NCI-H2196 treated with DMSO at 0.1 percent for 48 hours (cell line): ENCODE results near the gene OAS3.
"Not testable (repeated sequence)": the region's sequence is repeated elsewhere in the genome, so short reads cannot be mapped to it uniquely, and the experiment has no call there.

Source experiments
- DNase-seq: peaks from one replicate; lab custom pipeline; 2025; ENCODE audit not compliant: unreplicated experiment; lab: John Stamatoyannopoulos, UW

OAS3 gene

DNA sequence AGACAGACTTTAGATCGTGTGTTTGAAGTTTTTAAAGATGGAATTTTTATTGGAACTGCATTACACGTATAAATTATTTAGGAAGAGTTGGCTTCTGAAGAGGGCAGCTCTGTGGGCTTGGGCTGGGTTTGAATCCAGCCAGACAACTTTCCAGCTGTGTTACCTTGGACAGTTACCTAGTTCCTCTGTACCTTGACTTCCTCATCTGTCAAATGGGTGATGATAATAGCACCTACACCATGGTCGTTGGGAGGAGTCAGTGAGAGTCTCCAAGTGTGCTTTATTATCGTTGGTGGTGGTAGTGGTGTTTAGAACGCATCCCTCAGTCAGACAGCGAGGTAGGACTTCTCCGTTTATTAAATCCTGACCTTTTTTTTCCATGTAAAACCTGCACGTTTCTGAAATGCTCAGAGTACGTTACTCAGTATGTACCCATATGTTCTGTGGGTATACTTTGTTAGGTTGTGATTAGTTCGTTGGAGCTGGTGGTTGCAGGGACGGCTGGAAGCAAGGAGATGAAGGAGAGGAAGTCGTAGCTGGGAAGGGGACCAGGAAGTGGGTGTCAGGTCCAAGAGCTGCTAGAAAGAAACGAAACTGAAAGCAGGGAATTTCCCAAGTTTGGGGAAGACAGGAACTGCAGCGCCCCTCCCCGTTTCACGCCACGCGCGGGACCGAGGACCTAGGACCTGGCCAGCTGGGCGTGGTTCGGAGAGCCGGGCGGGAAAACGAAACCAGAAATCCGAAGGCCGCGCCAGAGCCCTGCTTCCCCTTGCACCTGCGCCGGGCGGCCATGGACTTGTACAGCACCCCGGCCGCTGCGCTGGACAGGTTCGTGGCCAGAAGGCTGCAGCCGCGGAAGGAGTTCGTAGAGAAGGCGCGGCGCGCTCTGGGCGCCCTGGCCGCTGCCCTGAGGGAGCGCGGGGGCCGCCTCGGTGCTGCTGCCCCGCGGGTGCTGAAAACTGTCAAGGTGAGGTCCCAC, at the start of gene OAS3:
Gene OAS3 (plus strand): TSS at position 734 of the 979 bp plus-strand sequence. CDS start 57 bp downstream, at position 791.
- peak; percentile 76 for DNase-seq

DNA sequence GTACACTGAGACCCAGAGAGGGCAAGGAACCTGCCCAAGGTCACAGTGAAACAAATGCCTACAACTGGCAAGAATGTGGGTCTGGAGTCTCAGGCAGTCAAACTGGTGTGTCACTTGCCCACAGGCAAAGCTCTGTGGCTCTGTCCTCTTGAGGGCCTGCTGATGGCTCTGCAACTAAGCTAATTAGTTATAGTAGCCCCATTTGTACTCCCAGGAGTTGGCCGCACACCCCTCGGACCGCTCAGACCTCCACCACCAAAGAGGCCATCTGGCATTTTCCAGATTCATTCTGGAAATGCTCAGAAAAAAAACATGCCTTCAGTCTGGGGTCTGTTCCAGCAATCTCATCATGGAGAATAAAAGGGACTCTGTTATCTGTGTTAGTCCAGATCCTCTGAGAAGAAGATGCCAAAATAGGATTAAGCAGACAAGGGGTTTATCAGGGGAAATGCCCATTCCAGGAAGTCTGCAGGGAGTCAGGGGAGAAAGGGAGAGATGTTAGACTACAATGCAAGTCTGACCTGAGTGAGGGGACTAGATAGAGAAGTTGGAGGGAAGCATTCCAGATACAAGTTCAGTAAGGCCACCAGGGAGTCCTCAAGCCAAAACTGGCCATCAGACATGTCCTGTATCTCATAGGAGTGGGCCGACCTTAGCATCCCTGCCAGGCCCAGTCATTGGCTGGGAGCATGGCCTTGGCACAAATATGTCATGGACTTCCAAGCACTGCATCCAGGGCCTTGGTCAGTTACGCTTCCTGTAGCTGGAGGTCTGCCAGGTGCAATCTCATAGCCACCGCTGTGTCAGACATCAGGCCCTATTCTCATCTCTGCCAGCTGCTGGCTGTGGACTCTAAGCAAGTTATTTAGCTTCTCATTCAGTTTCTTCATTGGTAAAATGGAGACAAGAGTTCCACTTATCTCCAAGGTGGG, 46.9 kb upstream of the OAS3 start:
- DNase-seq: peak; percentile 60

GRCh38 chr12:112892856-112893255, 45.4 kb upstream of the OAS3 start:
- no peak for DNase-seq

DNA sequence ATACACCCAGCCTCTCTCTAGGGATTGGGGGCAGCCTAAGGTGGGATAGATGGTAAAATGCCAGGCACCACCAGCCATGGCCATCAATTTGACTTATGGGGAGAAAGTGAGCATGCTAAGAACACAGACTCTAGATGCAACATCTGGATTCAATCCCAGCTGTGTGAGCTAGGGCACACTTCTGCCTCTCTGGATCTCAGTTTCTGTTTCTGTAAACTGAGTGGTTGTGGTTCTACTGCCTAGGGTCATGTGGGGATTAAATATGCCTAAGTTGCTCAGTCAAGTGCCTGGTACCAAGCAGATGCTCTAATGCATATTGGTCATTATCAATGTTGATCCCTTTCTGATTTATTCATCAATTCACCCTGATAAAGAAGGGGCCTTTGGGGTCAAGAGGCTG, 44.1 kb upstream of the OAS3 start:
- no peak for DNase-seq

- no peak for DNase-seq
Measured at GRCh38 chr12:112898380-112898779, 39.9 kb upstream of the OAS3 start.

- DNase-seq: peak; percentile 86
Measured at GRCh38 chr12:112900298-112901145, 37.8 kb upstream of the OAS3 start.

GRCh38 chr12:112901271-112901670, 37.0 kb upstream of the OAS3 start:
- DNase-seq: peak; percentile 91

- DNase-seq: no peak
Measured at GRCh38 chr12:112904571-112904970, 33.7 kb upstream of the OAS3 start.

GRCh38 chr12:112905451-112906089, 32.7 kb upstream of the OAS3 start:
- peak; percentile 13 for DNase-seq

DNA sequence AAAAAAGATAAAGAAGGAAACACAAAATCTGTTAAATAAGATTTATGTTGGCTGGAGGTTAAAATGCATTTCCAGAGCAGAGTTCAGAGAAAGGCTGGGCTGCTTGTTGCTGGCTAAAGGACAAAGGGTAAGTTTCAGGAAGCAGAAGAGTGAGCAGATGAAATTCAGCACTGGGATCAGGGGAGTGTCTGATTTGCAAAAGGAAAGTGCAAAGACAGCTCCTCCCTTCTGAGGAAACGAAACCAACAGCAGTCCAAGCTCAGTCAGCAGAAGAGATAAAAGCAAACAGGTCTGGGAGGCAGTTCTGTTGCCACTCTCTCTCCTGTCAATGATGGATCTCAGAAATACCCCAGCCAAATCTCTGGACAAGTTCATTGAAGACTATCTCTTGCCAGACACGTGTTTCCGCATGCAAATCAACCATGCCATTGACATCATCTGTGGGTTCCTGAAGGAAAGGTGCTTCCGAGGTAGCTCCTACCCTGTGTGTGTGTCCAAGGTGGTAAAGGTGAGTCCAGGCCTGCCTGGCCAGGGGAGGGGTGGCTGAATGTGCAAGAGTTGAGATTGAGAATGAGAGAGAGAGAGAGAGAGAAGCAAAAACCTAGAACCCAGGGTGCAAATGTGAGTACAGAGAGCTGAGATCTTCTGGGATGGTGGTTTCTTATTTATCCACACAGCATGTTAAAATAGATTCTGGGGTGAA, 31.4 kb upstream of the OAS3 start, which contains the start of gene OAS1:
Gene OAS1 (plus strand): TSS at position 251 of the 703 bp plus-strand sequence. CDS start 78 bp downstream, at position 329.
- peak; percentile 50 for DNase-seq

DNA sequence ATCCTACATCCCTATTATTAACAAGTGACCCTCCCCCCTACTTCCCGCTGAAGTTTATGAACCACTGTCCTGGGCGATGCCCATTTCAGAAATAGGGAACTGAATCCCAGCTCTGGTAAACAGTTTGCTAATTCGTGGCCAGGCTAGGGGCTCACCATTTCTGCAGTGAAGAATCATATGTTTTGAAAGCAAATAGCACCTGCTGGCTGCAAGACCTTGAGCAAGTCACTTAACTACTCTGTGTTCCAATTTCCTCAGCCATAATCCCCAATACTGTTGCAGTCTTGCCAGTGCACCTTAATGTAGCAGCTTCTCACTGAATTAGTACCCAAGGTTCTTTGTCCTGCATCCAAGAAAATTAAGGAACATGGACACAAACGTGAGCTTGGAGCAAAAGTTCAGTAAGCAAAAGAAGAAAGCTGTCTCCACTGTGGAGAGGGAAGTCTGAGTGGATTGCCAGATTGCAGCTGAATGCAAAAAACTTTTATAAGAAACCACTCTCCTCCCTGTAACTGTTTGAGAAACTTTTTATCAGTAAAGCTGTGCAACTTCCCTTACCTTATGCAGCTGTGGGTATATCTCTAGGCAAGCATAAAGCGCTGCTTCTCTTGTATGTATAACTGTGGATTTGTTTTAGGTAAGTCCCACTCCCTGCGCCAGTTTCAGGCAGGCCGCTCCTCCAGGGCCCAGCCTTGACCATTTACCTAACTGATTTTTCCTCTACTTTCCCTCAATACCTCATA, 30.7 kb upstream of the OAS3 start:
- DNase-seq: no peak

DNA sequence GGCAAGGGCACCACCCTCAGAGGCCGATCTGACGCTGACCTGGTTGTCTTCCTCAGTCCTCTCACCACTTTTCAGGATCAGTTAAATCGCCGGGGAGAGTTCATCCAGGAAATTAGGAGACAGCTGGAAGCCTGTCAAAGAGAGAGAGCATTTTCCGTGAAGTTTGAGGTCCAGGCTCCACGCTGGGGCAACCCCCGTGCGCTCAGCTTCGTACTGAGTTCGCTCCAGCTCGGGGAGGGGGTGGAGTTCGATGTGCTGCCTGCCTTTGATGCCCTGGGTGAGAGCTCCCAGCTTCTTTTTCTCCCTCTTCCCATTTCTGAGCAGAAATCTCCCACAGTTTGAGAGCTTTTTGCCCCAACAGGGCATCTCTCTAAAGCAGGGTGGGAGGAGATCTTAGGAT, 29.7 kb upstream of the OAS3 start:
- DNase-seq: no peak

GRCh38 chr12:112909693-112910092, 28.6 kb upstream of the OAS3 start:
- DNase-seq: no peak

DNA sequence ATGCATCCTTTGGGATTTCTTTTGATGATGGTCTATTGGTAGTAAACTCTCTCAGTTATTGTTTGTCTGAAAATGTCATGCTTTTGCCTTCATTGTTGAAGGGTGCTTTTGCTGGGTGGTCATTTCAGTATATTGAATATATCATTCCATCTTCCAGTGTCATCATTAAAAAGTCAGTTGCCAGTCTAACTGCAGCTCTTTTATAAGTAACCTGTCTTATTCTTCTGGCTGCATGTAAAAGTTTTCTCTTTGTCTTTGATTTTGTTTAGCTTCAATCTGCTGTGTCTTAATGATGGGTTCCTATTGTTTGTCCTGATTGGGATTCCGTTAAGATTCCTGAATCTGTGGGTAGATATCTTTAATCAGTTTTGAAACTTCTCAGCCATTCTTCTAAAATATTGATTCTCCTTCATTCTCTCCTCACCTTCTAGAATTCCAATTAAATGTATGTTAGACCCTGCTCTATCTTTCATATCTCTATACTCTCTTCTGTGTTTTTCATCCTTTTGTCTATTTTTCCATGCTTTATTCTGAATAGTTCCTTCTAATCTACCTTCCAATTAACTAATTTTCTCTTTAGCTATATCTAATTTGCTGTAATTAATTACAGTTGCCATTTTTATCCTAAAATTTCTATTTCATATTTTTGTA, 25.1 kb upstream of the OAS3 start:
- DNase-seq: no peak

DNA sequence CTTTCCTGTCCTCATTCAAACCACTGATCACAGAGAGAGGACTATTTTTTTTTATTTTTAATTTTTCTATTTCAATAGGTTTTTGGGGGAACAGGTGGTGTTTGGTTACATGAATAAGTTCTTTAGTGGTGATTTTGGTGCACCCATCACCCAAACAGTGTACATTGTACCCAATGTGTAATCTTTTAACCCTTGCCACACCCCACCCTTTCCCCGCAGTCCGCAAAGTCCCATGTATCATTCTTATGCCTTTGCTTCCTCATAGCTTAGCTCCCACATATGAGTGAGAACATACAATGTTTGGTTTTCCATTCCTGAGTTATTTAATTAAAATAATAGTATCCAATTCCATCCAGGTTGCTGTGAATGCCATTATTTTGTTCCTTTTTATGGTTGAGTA, 24.4 kb upstream of the OAS3 start:
- not testable (repeated sequence) for DNase-seq

GRCh38 chr12:112916270-112916669, 22.0 kb upstream of the OAS3 start:
- DNase-seq: no peak

DNA sequence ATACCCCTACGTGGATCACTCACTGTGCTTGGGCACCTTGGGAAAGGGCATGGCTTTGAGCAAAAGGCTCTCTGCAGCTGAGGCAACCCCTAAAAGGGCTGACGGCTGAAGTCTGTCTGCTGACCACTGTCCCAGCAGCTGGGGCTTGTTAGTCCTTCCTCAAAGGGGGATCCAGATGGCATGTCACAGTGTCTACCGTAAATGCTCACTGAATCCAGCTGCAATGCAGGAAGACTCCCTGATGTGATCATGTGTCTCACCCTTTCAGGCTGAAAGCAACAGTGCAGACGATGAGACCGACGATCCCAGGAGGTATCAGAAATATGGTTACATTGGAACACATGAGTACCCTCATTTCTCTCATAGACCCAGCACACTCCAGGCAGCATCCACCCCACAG, 19.2 kb upstream of the OAS3 start:
- no peak for DNase-seq

GRCh38 chr12:112924986-112925385, 13.3 kb upstream of the OAS3 start:
- no peak for DNase-seq
